SK-N-SH (cell line): Measurements from ENCODE around the gene ARMC3.

Source experiments
- CTCF ChIP-seq: fragments of 200-600 bp; sonication (generic); IDR thresholded peaks from 2 replicates; pipeline ENCODE4 v1.6.1; 2017; ENCODE audit warnings: antibody characterized with exemption, mild to moderate bottlenecking, moderate library complexity
- EP300 ChIP-seq, 2 experiments: IDR thresholded peaks; 2 replicates each; pipeline versions ENCODE4 v1.4.0 to v1.6.1; 2012; ENCODE audit warnings: borderline replicate concordance in 1 of 2, low read depth in 1 of 2, low read length in 1 of 2
- JUND ChIP-seq: IDR thresholded peaks from 2 replicates; pipeline ENCODE4 v1.4.0; 2012
- MAX ChIP-seq: IDR thresholded peaks from 2 replicates; pipeline ENCODE4 v1.4.0; 2012; ENCODE audit warnings: low read depth
- MXI1 ChIP-seq: IDR thresholded peaks from 2 replicates; pipeline ENCODE4 v1.6.1; 2012; ENCODE audit warnings: mild to moderate bottlenecking, low read depth, low read length, improper control_type of control experiment
- NRF1 ChIP-seq: IDR thresholded peaks from 2 replicates; pipeline ENCODE4 v1.6.1; 2012; ENCODE audit warnings: low read depth, mild to moderate bottlenecking, low read length
- POLR2AphosphoS5 ChIP-seq: IDR thresholded peaks from 2 replicates; pipeline ENCODE4 v1.6.1; 2012; ENCODE audit warnings: low read depth, low read length
- USF2 ChIP-seq: fragments of 150-350 bp; IDR thresholded peaks from 2 replicates; pipeline ENCODE4 v1.6.1; 2017; ENCODE audit warnings: antibody characterized with exemption, low read length, low read depth, borderline replicate concordance
- ZBTB33 ChIP-seq: IDR thresholded peaks from 2 replicates; pipeline ENCODE4 v1.4.0; 2012; ENCODE audit warnings: low read depth, borderline replicate concordance

- TF ChIP-seq EP300 (IDR thresholded peaks at IDR 0.05; ENCODE audit: borderline replicate concordance in 1 of 2, low read depth in 1 of 2, low read length in 1 of 2) (no peak), CTCF (no peak), MXI1 (no peak), POLR2AphosphoS5 (no peak), ZBTB33 (no peak), MAX (no peak), USF2 (no peak), NRF1 (no peak), JUND (no peak)
Observed at GRCh38 chr10:22927166-22927565, 687 bp upstream of the ARMC3 start.
